MM.1S (cell line): Measurements from ENCODE around the gene RAMP1.

Experiments used
- DNase-seq: peaks from one replicate; pipeline ENCODE4 v3.0.0-alpha.2; 2015
- H2AFZ ChIP-seq: fragments of 300-600 bp; sonication (generic); 2 replicates; pipeline ENCODE4 v1.6.0; 2016; ENCODE audit warnings: antibody characterized with exemption, low read length
- H3F3A ChIP-seq: fragments of 300-600 bp; sonication (generic); 2 replicates; pipeline ENCODE4 v1.6.1; 2016; ENCODE audit warnings: mild to moderate bottlenecking, antibody characterized with exemption, low read length, moderate library complexity, mixed read lengths; ENCODE audit not compliant: insufficient read depth
- H3K27ac ChIP-seq: fragments of 300-600 bp; sonication (generic); 2 replicates; pipeline ENCODE4 v1.5.1; 2016; ENCODE audit warnings: mild to moderate bottlenecking, low read length
- H3K27me3 ChIP-seq: fragments of 300-600 bp; sonication (generic); replicated peaks from 2 replicates; pipeline ENCODE4 v1.6.0; 2016; ENCODE audit warnings: low read length; ENCODE audit not compliant: insufficient read depth
- H3K36me3 ChIP-seq: fragments of 300-600 bp; sonication (generic); replicated peaks from 2 replicates; pipeline ENCODE4 v1.6.1; 2016; ENCODE audit warnings: mild to moderate bottlenecking, low read length, mixed read lengths; ENCODE audit not compliant: insufficient read depth
- H3K4me1 ChIP-seq: fragments of 300-600 bp; sonication (generic); 2 replicates; pipeline ENCODE4 v1.6.1; 2016; ENCODE audit warnings: low read length, mixed read lengths
- H3K4me2 ChIP-seq: fragments of 300-600 bp; sonication (generic); 2 replicates; pipeline ENCODE4 v1.6.0; 2016; ENCODE audit warnings: low read depth, low read length
- H3K4me3 ChIP-seq: fragments of 300-600 bp; sonication (generic); 2 replicates; pipeline ENCODE4 v1.5.1; 2016; ENCODE audit warnings: low read length, mixed read lengths
- H3K79me2 ChIP-seq: fragments of 300-600 bp; sonication (generic); 2 replicates; pipeline ENCODE4 v1.6.1; 2016; ENCODE audit warnings: mixed run types, low read length, mixed read lengths
- H3K9ac ChIP-seq: fragments of 300-600 bp; sonication (generic); 2 replicates; pipeline ENCODE4 v1.6.1; 2016; ENCODE audit warnings: low read length, mixed read lengths
- H3K9me2 ChIP-seq: fragments of 300-600 bp; sonication (generic); replicated peaks from 2 replicates; pipeline ENCODE4 v1.6.1; 2016; ENCODE audit warnings: mild to moderate bottlenecking, low read length, mixed read lengths; ENCODE audit not compliant: insufficient read depth
- H3K9me3 ChIP-seq: fragments of 300-600 bp; sonication (generic); replicated peaks from 2 replicates; pipeline ENCODE4 v1.6.1; 2016; ENCODE audit warnings: mild to moderate bottlenecking, low read length, mixed read lengths; ENCODE audit not compliant: insufficient read depth
- H4K20me1 ChIP-seq: fragments of 300-600 bp; sonication (generic); 2 replicates; pipeline ENCODE4 v1.6.1; 2016; ENCODE audit warnings: mild to moderate bottlenecking, low read length, moderate library complexity, mixed read lengths; ENCODE audit not compliant: insufficient read depth
- EZH2 ChIP-seq: fragments of 300-600 bp; sonication (generic); optimal IDR thresholded peaks from 2 replicates; pipeline ENCODE3; 2017; ENCODE audit warnings: low read depth, mild to moderate bottlenecking, antibody characterized with exemption, low read length, mixed read lengths
- EZH2phosphoT487 ChIP-seq: fragments of 300-600 bp; sonication (generic); IDR thresholded peaks from 2 replicates; pipeline ENCODE4 v1.6.1; 2018; ENCODE audit warnings: antibody characterized with exemption, low read length
- TF ChIP-seq, protein P1 (sequence below): fragments of 300-600 bp; sonication (generic); IDR thresholded peaks from 2 replicates; pipeline ENCODE4 v1.5.1; 2016; ENCODE audit warnings: antibody characterized with exemption, low read length, mixed read lengths

Gene RAMP1

DNA sequence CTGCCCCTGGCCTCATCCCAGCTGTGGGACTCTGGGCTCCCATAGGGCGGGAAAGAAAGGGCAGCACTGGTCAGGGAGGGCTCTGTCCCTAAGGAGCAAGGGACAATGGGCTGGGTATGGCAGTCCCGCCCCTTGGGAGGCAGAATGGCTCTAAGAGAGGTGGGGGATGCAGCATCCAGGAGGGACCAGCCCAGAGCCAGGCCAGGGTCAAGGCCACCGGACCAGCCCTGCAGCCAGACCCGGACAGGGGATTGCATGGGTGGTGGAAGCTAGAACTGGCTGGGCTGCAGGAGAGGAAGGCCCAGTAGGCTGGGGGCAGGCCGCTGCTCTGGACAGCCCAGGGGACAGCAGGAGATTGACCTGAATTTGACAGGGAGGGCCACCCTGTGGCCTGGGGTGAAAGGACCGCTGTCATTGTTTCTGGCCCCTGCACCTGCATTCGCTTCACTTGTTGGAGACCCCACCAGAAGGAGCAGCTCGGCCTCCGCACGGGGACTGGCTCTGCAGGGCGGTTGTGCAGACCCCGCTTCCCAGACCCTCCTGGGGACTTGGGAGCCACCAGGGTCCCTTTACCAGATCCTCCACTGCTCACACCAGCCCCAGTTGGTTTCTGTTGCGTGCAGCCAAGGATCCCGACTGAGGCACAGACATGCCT, 14.6 kb downstream of the RAMP1 start:
- no peaks in the 10 kb centered on the region for H3K36me3 ChIP-seq
- H3K27ac ChIP-seq = no peak overlapping the region
- no peak for DNase-seq
- H3K9me2 ChIP-seq = no peaks in the 10 kb centered on the region
- H3K4me1 ChIP-seq = no peaks in the 10 kb centered on the region
- H3K27me3 ChIP-seq = no peaks in the 10 kb centered on the region
- no peak overlapping the region for H3K4me3 ChIP-seq
- H3F3A ChIP-seq = no peaks in the 10 kb centered on the region
- H2AFZ ChIP-seq = no peak overlapping the region
- H3K79me2 ChIP-seq = no peaks in the 10 kb centered on the region
- no peak overlapping the region for H3K4me2 ChIP-seq
- no peak overlapping the region for H3K9ac ChIP-seq
- no peaks in the 10 kb centered on the region for H3K9me3 ChIP-seq
- TF ChIP-seq EZH2phosphoT487 (no peak), EZH2 (no peak)
- TF ChIP-seq, protein P1, sequence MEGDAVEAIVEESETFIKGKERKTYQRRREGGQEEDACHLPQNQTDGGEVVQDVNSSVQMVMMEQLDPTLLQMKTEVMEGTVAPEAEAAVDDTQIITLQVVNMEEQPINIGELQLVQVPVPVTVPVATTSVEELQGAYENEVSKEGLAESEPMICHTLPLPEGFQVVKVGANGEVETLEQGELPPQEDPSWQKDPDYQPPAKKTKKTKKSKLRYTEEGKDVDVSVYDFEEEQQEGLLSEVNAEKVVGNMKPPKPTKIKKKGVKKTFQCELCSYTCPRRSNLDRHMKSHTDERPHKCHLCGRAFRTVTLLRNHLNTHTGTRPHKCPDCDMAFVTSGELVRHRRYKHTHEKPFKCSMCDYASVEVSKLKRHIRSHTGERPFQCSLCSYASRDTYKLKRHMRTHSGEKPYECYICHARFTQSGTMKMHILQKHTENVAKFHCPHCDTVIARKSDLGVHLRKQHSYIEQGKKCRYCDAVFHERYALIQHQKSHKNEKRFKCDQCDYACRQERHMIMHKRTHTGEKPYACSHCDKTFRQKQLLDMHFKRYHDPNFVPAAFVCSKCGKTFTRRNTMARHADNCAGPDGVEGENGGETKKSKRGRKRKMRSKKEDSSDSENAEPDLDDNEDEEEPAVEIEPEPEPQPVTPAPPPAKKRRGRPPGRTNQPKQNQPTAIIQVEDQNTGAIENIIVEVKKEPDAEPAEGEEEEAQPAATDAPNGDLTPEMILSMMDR = no peak
- H4K20me1 ChIP-seq = no peaks in the 10 kb centered on the region

DNA sequence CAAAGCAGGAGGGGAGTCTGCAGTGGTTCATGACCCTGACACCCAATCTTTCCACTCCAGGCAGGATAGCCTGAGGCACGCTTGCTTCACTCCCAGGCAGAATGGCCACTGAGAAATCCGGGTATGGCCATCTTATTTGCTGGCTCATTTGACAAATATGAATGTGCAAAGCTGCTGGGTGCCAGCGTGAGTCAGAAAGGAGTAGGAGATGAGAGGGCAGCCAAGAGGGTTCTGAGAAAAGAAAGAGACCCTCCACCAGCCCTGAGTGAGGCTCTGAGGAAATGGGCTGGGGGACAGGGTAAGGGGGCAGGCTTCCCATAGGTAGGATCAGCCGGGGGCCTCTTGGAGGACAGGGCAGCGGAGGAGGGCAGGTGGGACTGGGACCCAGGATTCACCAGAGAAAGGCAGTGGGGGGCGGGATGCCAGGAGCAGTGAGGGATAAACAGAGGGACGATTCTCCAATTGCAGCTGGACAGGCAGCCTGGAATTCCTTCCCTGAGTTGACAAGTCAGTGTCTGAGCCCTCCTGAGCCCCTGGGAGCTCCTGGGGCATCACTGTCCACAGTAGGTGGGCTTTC, 15.2 kb downstream of the RAMP1 start:
- H3K9me3 ChIP-seq = no peaks in the 10 kb centered on the region
- no peaks in the 10 kb centered on the region for H3K4me1 ChIP-seq
- no peaks in the 10 kb centered on the region for H3K79me2 ChIP-seq
- H3K9ac ChIP-seq = no peak overlapping the region
- no peaks in the 10 kb centered on the region for H3K9me2 ChIP-seq
- H3K27ac ChIP-seq = no peak overlapping the region
- TF ChIP-seq, protein P1 = no peak
- TF ChIP-seq EZH2phosphoT487 (no peak), EZH2 (no peak)
- H3K27me3 ChIP-seq = no peaks in the 10 kb centered on the region
- H2AFZ ChIP-seq = no peak overlapping the region
- H3K4me3 ChIP-seq = no peak overlapping the region
- H3K36me3 ChIP-seq = no peaks in the 10 kb centered on the region
- H3F3A ChIP-seq = no peaks in the 10 kb centered on the region
- H3K4me2 ChIP-seq = no peak overlapping the region
- no peak for DNase-seq
- H4K20me1 ChIP-seq = no peaks in the 10 kb centered on the region

DNA sequence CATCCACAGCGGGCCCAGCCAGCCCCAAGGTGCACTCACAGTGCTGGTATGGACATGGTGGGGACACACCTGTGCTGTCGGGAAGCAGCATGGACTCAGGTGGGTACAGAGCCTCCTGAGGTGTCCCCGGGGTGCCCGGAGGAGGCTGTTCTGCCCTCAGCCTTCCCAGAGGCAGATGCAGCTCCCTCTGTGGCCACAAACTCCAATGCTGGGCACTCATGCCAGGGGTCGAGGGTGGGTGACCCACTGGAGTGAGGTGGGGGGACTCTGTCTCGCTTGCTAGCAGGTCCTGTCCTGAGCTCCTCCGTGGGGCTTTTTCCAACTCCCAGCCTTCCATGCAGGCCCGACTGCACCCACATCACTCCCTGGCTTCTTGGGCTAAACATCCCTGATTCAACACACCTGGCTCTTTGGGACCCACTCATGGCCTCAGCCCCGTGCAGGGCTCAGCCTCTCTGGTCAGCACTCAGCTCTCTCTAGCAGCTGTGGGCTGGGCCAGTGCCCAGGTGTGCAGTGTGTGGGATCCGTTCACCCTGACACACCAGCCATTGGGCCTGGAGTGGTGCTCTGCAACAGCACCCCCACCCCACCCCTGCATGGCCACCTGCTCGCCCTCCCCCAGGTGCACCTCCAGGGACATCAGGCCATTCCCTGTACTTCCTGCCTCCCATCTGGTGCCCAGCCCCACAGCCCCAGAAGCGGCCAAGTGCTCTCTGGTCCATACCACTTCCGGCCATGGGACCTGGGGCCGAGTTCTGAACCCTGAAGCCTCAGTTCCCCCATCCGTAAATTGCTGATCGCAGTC, 16.0 kb downstream of the RAMP1 start:
- H3F3A ChIP-seq = no peaks in the 10 kb centered on the region
- no peaks in the 10 kb centered on the region for H3K36me3 ChIP-seq
- no peak overlapping the region for H3K27ac ChIP-seq
- no peaks in the 10 kb centered on the region for H3K9me2 ChIP-seq
- H3K79me2 ChIP-seq = no peaks in the 10 kb centered on the region
- H3K4me3 ChIP-seq = no peak overlapping the region
- no peaks in the 10 kb centered on the region for H3K4me1 ChIP-seq
- no peak for DNase-seq
- H3K27me3 ChIP-seq = no peaks in the 10 kb centered on the region
- no peak overlapping the region for H3K9ac ChIP-seq
- H3K4me2 ChIP-seq = no peak overlapping the region
- no peak overlapping the region for H2AFZ ChIP-seq
- H4K20me1 ChIP-seq = no peaks in the 10 kb centered on the region
- TF ChIP-seq EZH2phosphoT487 (no peak), EZH2 (no peak)
- TF ChIP-seq, protein P1 = no peak
- no peaks in the 10 kb centered on the region for H3K9me3 ChIP-seq
